Activated CD8-positive, alpha-beta memory T cell treated with anti-CD3 and anti-CD28 coated beads, Interleukin-2, amount 50 U/mL, for 24 hours (primary cell): Measurements from ENCODE around the gene DCAF4.

Experiments used
- DNase-seq: peaks from one replicate; pipeline ENCODE4 v3.0.0-alpha.2; 2020; ENCODE audit errors: extremely low read depth

Gene DCAF4

GRCh38 chr14:72894623-72895378 is 31.5 kb upstream of the DCAF4 start:
- no peak for DNase-seq

- DNase-seq: no peak
These were observed 27.8 kb upstream of the DCAF4 start for GRCh38 chr14:72898448-72898847.

GRCh38 chr14:72901361-72901760 is 24.9 kb upstream of the DCAF4 start:
- DNase-seq: no peak

GRCh38 chr14:72902801-72903530 is 23.3 kb upstream of the DCAF4 start:
- no peak for DNase-seq

GRCh38 chr14:72903716-72904115 is 22.5 kb upstream of the DCAF4 start:
- DNase-seq: no peak

- no peak for DNase-seq
These were observed 22.0 kb upstream of the DCAF4 start for GRCh38 chr14:72904218-72904617.

- no peak for DNase-seq
These were observed 21.3 kb upstream of the DCAF4 start for GRCh38 chr14:72904840-72905561.

GRCh38 chr14:72906316-72906715 is 19.9 kb upstream of the DCAF4 start:
- no peak for DNase-seq

- no peak for DNase-seq
These were observed 19.4 kb upstream of the DCAF4 start for GRCh38 chr14:72906879-72907278.

GRCh38 chr14:72907886-72908285 is 18.4 kb upstream of the DCAF4 start:
- no peak for DNase-seq

GRCh38 chr14:72909163-72909562 is 17.1 kb upstream of the DCAF4 start:
- no peak for DNase-seq

- no peak for DNase-seq
These were observed 12.5 kb upstream of the DCAF4 start for GRCh38 chr14:72913809-72914208.

GRCh38 chr14:72916174-72916573 is 10.1 kb upstream of the DCAF4 start:
- DNase-seq: no peak

- DNase-seq: no peak
These were observed 9.0 kb upstream of the DCAF4 start for GRCh38 chr14:72917094-72917802.

GRCh38 chr14:72920008-72920407 is 6.3 kb upstream of the DCAF4 start:
- no peak for DNase-seq

- DNase-seq: no peak
These were observed 4.9 kb upstream of the DCAF4 start for GRCh38 chr14:72921396-72921795.

- no peak for DNase-seq
These were observed 1.9 kb upstream of the DCAF4 start for GRCh38 chr14:72924337-72924736.

- no peak for DNase-seq
These were observed 999 bp upstream of the DCAF4 start for GRCh38 chr14:72925171-72925759.

GRCh38 chr14:72925815-72926291 is 411 bp upstream of the DCAF4 start:
- DNase-seq: no peak

GRCh38 chr14:72928872-72929271 is 2.6 kb downstream of the DCAF4 start:
- no peak for DNase-seq

GRCh38 chr14:72929316-72930080 is 3.2 kb downstream of the DCAF4 start:
- DNase-seq: no peak
